ENCODE data around the gene SHC3. TPM values are rescaled to one million over a fixed set of nuclear protein-coding genes. Genes with fewer than 3 reads are reported as not detected.

SHC3 gene
- polyA plus RNA-seq, 3 donors, result not detected

GRCh38 chr9:89134709-89135108 is 43.9 kb downstream of the SHC3 start:
- Histone ChIP-seq H3K36me3 (replicated peaks in 1 of 2; ENCODE audit: control insufficient read depth in 1 of 2, insufficient read depth in 2 of 2, low read length in 2 of 2) (no peaks in the 10 kb centered on the region), H3K9me3 (replicated peaks in 1 of 2; ENCODE audit: control insufficient read depth in 1 of 2, insufficient read depth in 1 of 2, low read length in 2 of 2) (peaks cover 2 to 10% of the 10 kb centered on the region in 2 donors), H3K79me2 (ENCODE audit: insufficient read depth, low read length) (no peaks in the 10 kb centered on the region), H4K20me1 (ENCODE audit: insufficient read depth, low read length) (no peaks in the 10 kb centered on the region), H3K27ac (ENCODE audit: low read depth in 1 of 2, low read length in 2 of 2) (no peak overlapping the region), H3K4me2 (replicated peaks; ENCODE audit: extremely low read depth, low read length, poor library complexity, severe bottlenecking) (no peak overlapping the region), H3K27me3 (ENCODE audit: control insufficient read depth in 2 of 2, insufficient read depth in 2 of 2, low read length in 2 of 2) (peaks cover 0 to 2% of the 10 kb centered on the region in 2 donors), H3K4me1 (ENCODE audit: control insufficient read depth in 1 of 2, insufficient read depth in 2 of 2, low read length in 2 of 2) (no peaks in the 10 kb centered on the region), H3K9ac (ENCODE audit: insufficient read depth, low read length, poor library complexity, severe bottlenecking) (no peak overlapping the region), H2AFZ (ENCODE audit: insufficient read depth, low read depth, low read length, poor library complexity, severe bottlenecking) (no peak overlapping the region), H3K4me3 (replicated peaks in 1 of 3; ENCODE audit: low read depth in 2 of 3, low read length in 3 of 3) (no peak overlapping the region)
- no peak overlapping the region for H3K4me3 Mint-ChIP-seq
- peaks cover 0 to 4% (median 2%) of the 10 kb centered on the region in 3 donors for H3K27me3 Mint-ChIP-seq (ENCODE audit: low read depth in 3 of 3)
- no CpG with 5 or more reads among the region's 1 CpG for WGBS (ENCODE audit: insufficient coverage)
- no peak for TF ChIP-seq CTCF (IDR thresholded peaks at IDR 0.05)
- intact Hi-C loops (cut with micrococcal nuclease), result no loop called here
- no peaks in the 10 kb centered on the region for H3K36me3 Mint-ChIP-seq
- peaks cover 2 to 23% (median 5%) of the 10 kb centered on the region in 7 donors for H3K9me3 Mint-ChIP-seq
- no peaks in the 10 kb centered on the region for H3K4me1 Mint-ChIP-seq
- no peak for DNase-seq
- no peak overlapping the region for H3K27ac Mint-ChIP-seq

GRCh38 chr9:89122949-89123348 is 55.7 kb downstream of the SHC3 start:
- H3K36me3 Mint-ChIP-seq, result no peaks in the 10 kb centered on the region
- no peaks in the 10 kb centered on the region for H3K4me1 Mint-ChIP-seq
- no peaks in the 10 kb centered on the region for H3K36me3 ChIP-seq (replicated peaks in 1 of 2; ENCODE audit: control insufficient read depth in 1 of 2, insufficient read depth in 2 of 2, low read length in 2 of 2)
- no peak overlapping the region for H3K4me3 ChIP-seq (replicated peaks in 1 of 3; ENCODE audit: low read depth in 2 of 3, low read length in 3 of 3)
- H3K9ac ChIP-seq (ENCODE audit: insufficient read depth, low read length, poor library complexity, severe bottlenecking), result no peak overlapping the region
- no peak overlapping the region for H2AFZ ChIP-seq (ENCODE audit: insufficient read depth, low read depth, low read length, poor library complexity, severe bottlenecking)
- no peak overlapping the region for H3K4me2 ChIP-seq (replicated peaks; ENCODE audit: extremely low read depth, low read length, poor library complexity, severe bottlenecking)
- no peak overlapping the region for H3K4me3 Mint-ChIP-seq
- H3K27ac ChIP-seq (ENCODE audit: low read depth in 1 of 2, low read length in 2 of 2), result no peak overlapping the region
- no peak for DNase-seq
- H3K27me3 Mint-ChIP-seq (ENCODE audit: low read depth in 3 of 3), result peaks cover 0 to 5% (median 2%) of the 10 kb centered on the region in 3 donors
- no peak overlapping the region for H3K27ac Mint-ChIP-seq
- WGBS (ENCODE audit: insufficient coverage), result 100% methylated on average over 1 of the region's 2 CpGs
- H3K9me3 Mint-ChIP-seq, result peaks cover 0 to 15% (median 4%) of the 10 kb centered on the region in 7 donors
- no peaks in the 10 kb centered on the region for H3K4me1 ChIP-seq (ENCODE audit: control insufficient read depth in 1 of 2, insufficient read depth in 2 of 2, low read length in 2 of 2)
- TF ChIP-seq CTCF (IDR thresholded peaks at IDR 0.05), result no peak
- H3K79me2 ChIP-seq (ENCODE audit: insufficient read depth, low read length), result no peaks in the 10 kb centered on the region
- peaks cover 0 to 4% of the 10 kb centered on the region in 2 donors for H3K9me3 ChIP-seq (replicated peaks in 1 of 2; ENCODE audit: control insufficient read depth in 1 of 2, insufficient read depth in 1 of 2, low read length in 2 of 2)
- intact Hi-C loops (cut with micrococcal nuclease), result no loop called here
- H3K27me3 ChIP-seq (ENCODE audit: control insufficient read depth in 2 of 2, insufficient read depth in 2 of 2, low read length in 2 of 2), result no peaks in the 10 kb centered on the region
- no peaks in the 10 kb centered on the region for H4K20me1 ChIP-seq (ENCODE audit: insufficient read depth, low read length)
